HG03135 (cell line): ENCODE measurements around the gene GPER1.
"Not testable (repeated sequence)": the region's sequence is repeated elsewhere in the genome, so short reads cannot be mapped to it uniquely, and the experiment has no call there.

ENCODE experiments used
- ATAC-seq: cut with Tn5 transposase; IDR thresholded peaks from one replicate; pipeline ENCODE4 v1.9.1; 2021; ENCODE audit warnings: mild to moderate bottlenecking, moderate library complexity; ENCODE audit not compliant: unreplicated experiment

The GPER1 gene

DNA sequence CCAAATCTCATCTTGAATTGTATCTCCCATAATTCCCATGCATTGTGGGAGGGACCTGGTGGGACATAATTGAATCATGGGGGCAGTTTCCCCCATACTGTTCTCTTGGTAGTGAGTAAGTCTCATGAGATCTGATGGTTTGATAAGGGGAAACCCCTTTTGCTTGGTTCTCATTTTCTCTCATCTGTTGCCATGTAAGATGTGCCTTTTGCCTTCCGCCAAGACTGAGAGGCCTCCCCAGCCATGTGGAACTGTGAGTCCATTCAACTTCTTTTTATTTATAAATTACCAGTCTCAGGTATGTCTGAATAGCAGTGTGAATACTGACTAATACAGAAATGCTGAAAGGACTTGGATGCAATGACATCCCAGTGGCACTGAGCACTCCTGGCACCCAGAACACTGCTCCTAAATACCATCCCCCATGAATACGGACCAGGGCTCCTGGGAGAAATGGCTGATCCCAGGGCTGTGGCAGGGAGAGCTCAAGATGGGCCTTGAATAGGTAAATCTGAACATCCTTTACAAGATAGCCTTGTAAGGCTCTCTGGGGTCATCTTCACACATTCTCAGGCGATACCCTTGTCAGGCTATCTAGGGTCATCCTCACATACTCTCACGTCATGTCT, 52.7 kb downstream of the GPER1 start:
- ATAC-seq, result no peak

DNA sequence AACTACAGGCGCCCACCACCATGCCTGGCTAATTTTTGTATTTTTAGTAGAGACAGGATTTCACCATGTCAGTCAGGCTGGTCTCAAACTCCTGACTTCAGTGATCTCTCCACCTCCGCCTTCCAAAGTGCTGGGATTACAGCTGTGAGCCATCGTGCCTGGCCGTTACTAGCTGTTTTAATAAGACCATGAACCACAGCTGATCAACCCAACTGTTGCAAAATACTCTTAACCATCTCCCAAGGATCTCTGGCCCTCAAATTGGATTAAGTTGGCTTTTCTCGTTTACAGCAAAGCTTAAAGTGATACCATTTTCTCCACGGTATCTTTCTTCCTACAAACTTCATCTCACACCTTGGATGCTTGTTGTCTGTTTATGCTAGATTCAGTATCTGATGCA, 53.7 kb downstream of the GPER1 start:
- no peak for ATAC-seq

DNA sequence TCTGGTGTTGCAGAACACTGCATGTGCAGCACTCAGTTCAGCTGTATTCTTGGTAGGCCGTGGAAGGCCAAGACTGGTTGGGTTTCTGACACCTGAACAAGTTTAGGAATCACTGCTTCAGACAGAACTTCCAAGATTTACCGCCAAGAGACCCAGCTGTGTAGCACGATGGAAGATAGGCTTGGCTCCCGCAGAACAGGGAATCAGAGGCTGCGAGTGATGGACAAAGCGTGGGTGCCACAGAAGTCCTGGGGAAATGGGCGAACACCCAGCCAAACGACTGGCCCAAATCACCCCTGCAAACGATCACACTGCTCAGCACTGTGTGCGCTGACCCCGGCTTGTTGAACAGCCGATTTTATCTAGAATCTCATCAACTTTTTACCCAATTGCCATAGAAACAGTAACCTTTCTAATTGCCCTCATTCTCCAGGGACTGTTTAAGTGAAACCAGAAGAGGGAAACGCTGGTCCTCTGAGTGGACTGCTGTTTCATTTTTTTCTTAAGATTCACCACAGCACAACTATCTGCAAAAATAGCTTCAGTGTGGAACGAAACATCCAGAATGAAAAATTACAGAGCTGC, 54.2 kb downstream of the GPER1 start:
- no peak for ATAC-seq

DNA sequence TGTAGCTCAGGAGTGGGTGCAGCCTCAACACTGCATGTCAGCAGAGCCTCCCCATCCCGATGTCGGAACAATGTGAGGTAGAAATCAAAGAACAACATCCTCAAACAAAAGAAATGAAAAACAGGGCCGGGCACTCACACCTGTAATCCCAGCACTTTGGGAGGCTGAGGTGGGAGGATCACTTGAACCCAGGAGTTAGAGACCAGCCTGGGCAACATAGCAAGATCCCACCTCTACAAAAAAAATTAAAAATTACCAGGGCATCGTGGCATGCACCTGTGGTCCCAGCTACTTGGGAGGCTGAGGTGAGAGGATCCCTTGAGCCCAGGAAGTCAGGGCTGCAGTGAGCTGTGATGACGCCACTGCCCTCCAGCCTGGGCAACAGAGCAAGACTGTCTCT, 55.1 kb downstream of the GPER1 start:
- ATAC-seq, result not testable (repeated sequence)
